Liver (tissue), 9 donors: ENCODE results near the gene MAGEF1. TPM values are rescaled to one million over a fixed set of nuclear protein-coding genes. Genes with fewer than 3 reads are reported as not detected.

Experiments
- DNase-seq: peaks from one replicate; pipeline ENCODE4 v3.0.0-alpha.2; 2017; ENCODE audit warnings: low spot score
- H3K27ac ChIP-seq, 2 donors: one replicate each; pipeline ENCODE4 v1.7.0; 2013; ENCODE audit warnings: inconsistent platforms in 2 of 2, low read length in 2 of 2, control low read depth in 1 of 2, low read depth in 1 of 2, mild to moderate bottlenecking in 1 of 2
- H3K27me3 ChIP-seq, 4 donors: one replicate each; pipeline versions ENCODE4 v1.6.1 to v1.7.0; 2013; ENCODE audit warnings: low read length in 3 of 4, inconsistent platforms in 1 of 4, mild to moderate bottlenecking in 1 of 4, moderate library complexity in 1 of 4; ENCODE audit not compliant: control insufficient read depth in 4 of 4, insufficient read depth in 4 of 4
- H3K36me3 ChIP-seq, 4 donors: one replicate each; pipeline versions ENCODE4 v1.6.1 to v1.7.0; 2013; ENCODE audit warnings: low read length in 3 of 4, mild to moderate bottlenecking in 3 of 4, low read depth in 1 of 4, moderate library complexity in 1 of 4; ENCODE audit not compliant: control insufficient read depth in 4 of 4, insufficient read depth in 3 of 4
- H3K4me1 ChIP-seq, 4 donors: one replicate each; pipeline versions ENCODE4 v1.6.1 to v1.7.0; 2013; ENCODE audit warnings: low read length in 3 of 4, mild to moderate bottlenecking in 3 of 4, moderate library complexity in 1 of 4; ENCODE audit not compliant: control insufficient read depth in 4 of 4, insufficient read depth in 4 of 4
- H3K4me3 ChIP-seq, 3 donors: one replicate each; pipeline versions ENCODE4 v1.6.1 to v1.7.0; 2013; ENCODE audit warnings: low read length in 3 of 3, control low read depth in 1 of 3, low read depth in 1 of 3, mild to moderate bottlenecking in 1 of 3
- H3K9ac ChIP-seq, 2 donors: one replicate each; pipeline ENCODE4 v1.7.0; 2013; ENCODE audit warnings: low read length in 2 of 2, mild to moderate bottlenecking in 2 of 2, moderate library complexity in 2 of 2, control low read depth in 1 of 2, low read depth in 1 of 2
- H3K9me3 ChIP-seq, 4 donors: one replicate each; pipeline versions ENCODE4 v1.6.1 to v1.7.0; 2013; ENCODE audit warnings: low read length in 3 of 4; ENCODE audit not compliant: control insufficient read depth in 4 of 4
- CTCF ChIP-seq: fragments of 150-350 bp; IDR thresholded peaks from 2 replicates; pipeline ENCODE4 v1.5.1; 2017; ENCODE audit warnings: improper control_type of control experiment, low read depth, low read length; ENCODE audit not compliant: missing input control
- EGR1 ChIP-seq, 2 donors: IDR thresholded peaks; 2 replicates each; pipeline ENCODE4 v1.6.1; 2016 to 2018; ENCODE audit warnings: antibody characterized with exemption in 2 of 2, low read depth in 2 of 2
- FOXA1 ChIP-seq: IDR thresholded peaks from 2 replicates; pipeline ENCODE4 v1.6.1; 2016; ENCODE audit warnings: antibody characterized with exemption
- FOXA2 ChIP-seq: IDR thresholded peaks from 2 replicates; pipeline ENCODE4 v1.6.1; 2016; ENCODE audit warnings: antibody characterized with exemption
- GABPA ChIP-seq, 2 donors: IDR thresholded peaks in 1 of 2; conservative IDR thresholded peaks in 1 of 2; 2 replicates each; pipeline ENCODE4 v1.6.1; 2016; ENCODE audit warnings: antibody characterized with exemption in 2 of 2, mild to moderate bottlenecking in 1 of 2, moderate library complexity in 1 of 2
- HNF4A ChIP-seq, 2 donors: conservative IDR thresholded peaks; 2 replicates each; pipeline ENCODE4 v1.6.1; 2016; ENCODE audit warnings: antibody characterized with exemption in 2 of 2, mild to moderate bottlenecking in 2 of 2
- JUND ChIP-seq, 2 donors: IDR thresholded peaks; 2 replicates each; pipeline ENCODE4 v1.6.1; 2016; ENCODE audit warnings: antibody characterized with exemption in 2 of 2
- RAD21 ChIP-seq, 2 donors: IDR thresholded peaks; 2 replicates each; pipeline ENCODE4 v1.6.1; 2016; ENCODE audit warnings: antibody characterized with exemption in 2 of 2, mild to moderate bottlenecking in 2 of 2
- SP1 ChIP-seq: IDR thresholded peaks from 2 replicates; pipeline ENCODE4 v1.6.1; 2018; ENCODE audit warnings: antibody characterized with exemption, mild to moderate bottlenecking
- TAF1 ChIP-seq: conservative IDR thresholded peaks from 2 replicates; pipeline ENCODE4 v1.6.1; 2016; ENCODE audit warnings: antibody characterized with exemption, mild to moderate bottlenecking
- YY1 ChIP-seq: IDR thresholded peaks from 2 replicates; pipeline ENCODE4 v1.6.1; 2016; ENCODE audit warnings: antibody characterized with exemption, mild to moderate bottlenecking
- ZBTB33 ChIP-seq: IDR thresholded peaks from 2 replicates; pipeline ENCODE4 v1.6.1; 2016; ENCODE audit warnings: antibody characterized with exemption
- WGBS: extraction: QIAGEN DNeasy Blood & Tissue Kit; methylation state at CpG from one replicate; pipeline ENCODE4 v1.1.7; 2013; 5-methylcytosine and 5-hydroxymethylcytosine counted together
- polyA plus RNA-seq, 2 donors: library from polyadenylated mRNA; stranded (reverse) in 1 of 2; unstranded in 1 of 2; fragments of 200-250 nt in 1 of 2; fragments of >200 nt in 1 of 2; fragmentation: Nextera tagmentation in 1 of 2; extraction: Ambion mirVana in 1 of 2; gene quantifications; one replicate each; pipeline versions ENCODE4 v1.2.1 to v1.2.3, GENCODE V29; 2013 to 2015
- total RNA-seq, 2 donors: library from RNA; depleted of rRNA; stranded (reverse); fragments of >200 nt; gene quantifications; one replicate each; pipeline ENCODE4 v1.2.3, GENCODE V29; 2014
- TF ChIP-seq, protein P1 (sequence below): IDR thresholded peaks from 2 replicates; pipeline ENCODE4 v1.6.1; 2016; ENCODE audit warnings: antibody characterized with exemption, mild to moderate bottlenecking
- TF ChIP-seq, protein P2 (sequence below): IDR thresholded peaks from 2 replicates; pipeline ENCODE4 v1.6.1; 2016; ENCODE audit warnings: antibody characterized with exemption
- donor health status: healthy.
- donor health status: healthy.
- donor health status: healthy.
- donor health status: healthy.
- donor health status: healthy.

Gene MAGEF1
- total and polyA plus RNA-seq, 4 donors: 12.9 to 15.5 (median 14.3) TPM

- TF ChIP-seq ZBTB33 (no peak), RAD21 (IDR thresholded peaks at IDR 0.05) (no peak), CTCF (no peak)
Measured at GRCh38 chr3:184690192-184690883, 21.5 kb downstream of the MAGEF1 start (continued).

DNA sequence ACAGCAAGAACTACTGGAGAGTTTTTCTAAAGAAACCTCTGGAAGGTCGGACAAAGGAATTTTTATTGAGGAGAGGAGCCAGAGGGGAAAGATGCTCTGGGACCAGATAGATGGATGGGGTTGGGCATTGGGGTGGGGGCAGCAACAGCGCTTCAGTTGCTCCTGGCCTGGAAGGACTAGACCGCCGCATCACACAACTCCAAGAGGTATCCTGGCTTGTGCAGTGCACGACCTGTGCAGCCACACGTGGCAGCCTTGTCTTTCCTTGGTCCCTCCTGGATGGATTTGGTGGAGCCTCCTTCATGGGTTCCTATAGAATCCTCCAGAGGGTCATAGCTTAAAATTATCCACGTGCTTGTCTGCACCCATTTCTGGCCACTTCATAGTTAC, 23.0 kb downstream of the MAGEF1 start:
- TF ChIP-seq YY1: no peak
- no peak for TF ChIP-seq ZBTB33
- TF ChIP-seq, protein P1, sequence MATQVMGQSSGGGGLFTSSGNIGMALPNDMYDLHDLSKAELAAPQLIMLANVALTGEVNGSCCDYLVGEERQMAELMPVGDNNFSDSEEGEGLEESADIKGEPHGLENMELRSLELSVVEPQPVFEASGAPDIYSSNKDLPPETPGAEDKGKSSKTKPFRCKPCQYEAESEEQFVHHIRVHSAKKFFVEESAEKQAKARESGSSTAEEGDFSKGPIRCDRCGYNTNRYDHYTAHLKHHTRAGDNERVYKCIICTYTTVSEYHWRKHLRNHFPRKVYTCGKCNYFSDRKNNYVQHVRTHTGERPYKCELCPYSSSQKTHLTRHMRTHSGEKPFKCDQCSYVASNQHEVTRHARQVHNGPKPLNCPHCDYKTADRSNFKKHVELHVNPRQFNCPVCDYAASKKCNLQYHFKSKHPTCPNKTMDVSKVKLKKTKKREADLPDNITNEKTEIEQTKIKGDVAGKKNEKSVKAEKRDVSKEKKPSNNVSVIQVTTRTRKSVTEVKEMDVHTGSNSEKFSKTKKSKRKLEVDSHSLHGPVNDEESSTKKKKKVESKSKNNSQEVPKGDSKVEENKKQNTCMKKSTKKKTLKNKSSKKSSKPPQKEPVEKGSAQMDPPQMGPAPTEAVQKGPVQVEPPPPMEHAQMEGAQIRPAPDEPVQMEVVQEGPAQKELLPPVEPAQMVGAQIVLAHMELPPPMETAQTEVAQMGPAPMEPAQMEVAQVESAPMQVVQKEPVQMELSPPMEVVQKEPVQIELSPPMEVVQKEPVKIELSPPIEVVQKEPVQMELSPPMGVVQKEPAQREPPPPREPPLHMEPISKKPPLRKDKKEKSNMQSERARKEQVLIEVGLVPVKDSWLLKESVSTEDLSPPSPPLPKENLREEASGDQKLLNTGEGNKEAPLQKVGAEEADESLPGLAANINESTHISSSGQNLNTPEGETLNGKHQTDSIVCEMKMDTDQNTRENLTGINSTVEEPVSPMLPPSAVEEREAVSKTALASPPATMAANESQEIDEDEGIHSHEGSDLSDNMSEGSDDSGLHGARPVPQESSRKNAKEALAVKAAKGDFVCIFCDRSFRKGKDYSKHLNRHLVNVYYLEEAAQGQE: no peak
- no peak for TF ChIP-seq JUND (IDR thresholded peaks at IDR 0.05)
- no peak for TF ChIP-seq RAD21 (IDR thresholded peaks at IDR 0.05)
- no peak for TF ChIP-seq EGR1 (IDR thresholded peaks at IDR 0.05; ENCODE audit: low read depth in 2 of 2)
- no peak for TF ChIP-seq HNF4A (conservative IDR thresholded peaks at IDR 0.05)
- no peak for TF ChIP-seq GABPA (IDR thresholded peaks at IDR 0.05 in 1 of 2, conservative IDR thresholded peaks at IDR 0.05 in 1 of 2)
- no peak for TF ChIP-seq FOXA1
- no peak for TF ChIP-seq CTCF
- no peak for TF ChIP-seq TAF1
- no peak for TF ChIP-seq FOXA2
- TF ChIP-seq, protein P2, sequence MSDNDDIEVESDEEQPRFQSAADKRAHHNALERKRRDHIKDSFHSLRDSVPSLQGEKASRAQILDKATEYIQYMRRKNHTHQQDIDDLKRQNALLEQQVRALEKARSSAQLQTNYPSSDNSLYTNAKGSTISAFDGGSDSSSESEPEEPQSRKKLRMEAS: no peak
- TF ChIP-seq SP1: no peak
- Histone ChIP-seq H3K9ac (no peak overlapping the region), H3K27ac (no peak overlapping the region), H3K4me1 (no peaks in the 10 kb centered on the region), H3K27me3 (no peaks in the 10 kb centered on the region), H3K9me3 (no peaks in the 10 kb centered on the region), H3K4me3 (no peak overlapping the region), H3K36me3 (no peaks in the 10 kb centered on the region)
- 81% methylated on average over 7 of the region's 7 CpGs for WGBS
- no peak for DNase-seq
